T47D (cell line): ENCODE measurements around the gene CNNM1.
A peak's percentile ranks its signal among the peaks of the same experiment; 100 is the strongest.

Experiments
- DNase-seq, 2 experiments: peaks; one replicate each; pipeline versions ENCODE4 v3.0.0 to v3.0.0-alpha.2; 2011 to 2012; ENCODE audit warnings: low read depth in 1 of 2, low spot score in 1 of 2
- JUND ChIP-seq: IDR thresholded peaks from 2 replicates; pipeline ENCODE4 v1.6.1; 2012; ENCODE audit warnings: low read depth
- in situ Hi-C: cut with HindIII; loops from 2 replicates; pipeline ENCODE4 v1.10.0; 2016; ENCODE audit warnings: low sequenced_read_pairs, low pct_unique_long_range_greater_than_20kb

The CNNM1 gene

DNA sequence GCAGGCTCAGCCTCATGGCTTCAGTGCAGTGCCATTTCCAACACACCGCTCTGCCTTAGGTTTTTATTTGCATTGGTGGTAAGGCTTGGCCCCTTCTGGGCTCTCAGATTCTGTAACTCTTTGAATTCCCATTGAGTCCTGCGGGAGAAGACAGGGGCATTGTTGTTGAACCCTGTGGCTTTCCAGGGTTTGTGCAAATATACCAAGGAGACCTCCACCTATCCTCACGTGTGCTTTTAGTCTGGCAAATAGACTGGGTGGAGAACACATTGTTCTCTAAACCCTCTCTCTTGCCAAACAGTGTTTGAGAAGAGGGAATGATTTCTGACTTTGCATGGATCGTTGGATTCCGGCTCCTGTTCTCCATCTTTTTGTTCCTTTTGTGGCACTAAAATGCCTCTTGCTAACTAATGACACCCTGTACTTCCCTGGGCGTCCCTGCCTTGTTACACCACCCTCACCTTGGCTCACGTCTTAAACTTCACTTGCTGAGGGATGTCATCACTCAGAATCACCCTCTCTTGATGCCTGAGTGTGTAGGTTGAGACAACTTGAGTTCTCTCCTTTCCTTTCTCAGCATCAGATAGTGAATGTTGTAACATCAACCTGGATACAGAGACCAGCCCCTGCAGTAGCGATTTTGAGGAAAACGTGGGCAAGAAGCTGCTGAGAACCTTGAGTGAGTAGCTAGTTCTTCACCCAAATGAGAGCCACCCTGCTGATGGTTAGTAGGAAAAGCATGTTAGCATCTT is 60.7 kb downstream of the CNNM1 start:
- TF ChIP-seq JUND = no peak
- DNase-seq = no peak
- in situ Hi-C loops = no loop called here

DNA sequence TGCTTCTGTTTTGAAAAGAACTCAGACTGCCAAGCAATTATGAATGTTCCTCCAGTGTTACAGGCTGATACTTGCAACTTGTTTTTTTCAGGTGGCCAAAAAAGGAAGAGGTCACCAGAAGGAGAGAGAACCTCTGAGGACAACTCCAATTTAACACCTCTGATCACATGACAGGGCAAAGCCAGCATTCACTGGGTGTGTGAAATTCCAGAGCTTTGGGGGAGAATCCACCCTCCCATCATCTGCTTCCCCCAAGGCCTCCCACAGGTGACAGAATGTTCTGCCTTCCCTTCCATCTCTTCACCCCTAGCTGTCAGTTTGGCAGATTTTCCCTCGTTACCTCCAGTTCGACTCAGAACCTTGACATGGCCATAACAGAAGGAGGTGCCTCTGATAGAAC is 62.2 kb downstream of the CNNM1 start:
- TF ChIP-seq JUND = no peak
- in situ Hi-C loops = no loop called here
- DNase-seq = no peak

DNA sequence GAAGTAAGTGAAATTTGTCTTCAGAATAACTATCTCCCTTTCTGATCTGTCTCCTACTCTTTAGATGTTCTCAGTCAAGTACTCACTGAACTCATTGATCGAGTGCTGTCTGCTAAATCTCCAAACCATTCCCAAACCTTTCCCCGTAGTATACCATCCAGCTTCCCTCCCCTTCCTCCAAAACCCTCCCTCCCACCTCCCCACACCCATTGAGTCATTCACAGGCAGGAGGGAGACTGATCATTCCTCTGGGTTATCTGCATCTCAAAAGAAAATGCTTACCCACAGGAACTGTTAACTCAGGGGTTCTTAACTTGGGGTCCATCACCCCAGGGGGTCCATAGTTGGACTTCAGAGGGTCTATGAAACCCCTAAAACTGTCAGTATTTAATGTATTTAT is 63.9 kb downstream of the CNNM1 start:
- no peak for DNase-seq
- no peak for TF ChIP-seq JUND
- in situ Hi-C loops = no loop called here

DNA sequence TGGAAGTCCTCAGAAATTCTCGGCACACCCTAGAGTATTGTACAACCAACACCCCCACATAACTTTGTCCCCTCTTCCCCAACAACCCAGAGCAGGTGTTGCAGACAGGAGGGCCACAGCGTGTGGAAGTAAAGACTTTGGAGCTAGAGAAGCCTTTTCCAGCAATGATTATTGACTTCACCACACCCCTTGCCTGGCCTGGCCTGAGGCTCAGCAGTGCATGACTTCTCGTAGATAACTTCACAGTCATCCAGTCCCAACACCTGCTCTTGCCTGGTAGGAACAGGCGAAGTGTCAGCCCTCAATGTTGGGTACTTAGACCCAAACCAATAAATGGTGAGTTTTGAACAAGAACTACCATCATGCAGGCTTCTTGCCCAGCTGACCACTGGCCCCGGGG is 64.5 kb downstream of the CNNM1 start:
- in situ Hi-C loops = no loop called here
- no peak for DNase-seq
- TF ChIP-seq JUND = no peak

DNA sequence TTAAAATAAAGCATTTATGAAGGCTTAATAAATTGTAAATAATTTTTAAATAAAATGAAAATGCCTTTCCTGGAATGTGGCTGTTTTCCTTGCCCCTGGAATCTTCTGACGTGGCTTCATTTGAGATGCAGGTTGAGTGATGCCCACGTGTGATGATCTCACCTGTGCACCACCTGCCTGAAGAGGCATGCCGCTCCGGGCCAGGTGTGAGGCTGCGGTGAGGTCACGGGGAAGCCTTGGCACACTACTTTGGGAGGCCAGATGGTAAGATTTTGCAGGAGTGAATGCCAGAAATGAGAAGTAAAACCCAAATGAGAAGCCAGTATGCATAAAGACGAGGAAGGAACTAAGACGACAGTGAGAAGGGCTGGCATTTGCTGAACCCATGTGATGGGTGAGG is 65.1 kb downstream of the CNNM1 start:
- in situ Hi-C loops = no loop called here
- peak in 1 of 2 experiments; percentile 79 for DNase-seq
- TF ChIP-seq JUND = no peak

DNA sequence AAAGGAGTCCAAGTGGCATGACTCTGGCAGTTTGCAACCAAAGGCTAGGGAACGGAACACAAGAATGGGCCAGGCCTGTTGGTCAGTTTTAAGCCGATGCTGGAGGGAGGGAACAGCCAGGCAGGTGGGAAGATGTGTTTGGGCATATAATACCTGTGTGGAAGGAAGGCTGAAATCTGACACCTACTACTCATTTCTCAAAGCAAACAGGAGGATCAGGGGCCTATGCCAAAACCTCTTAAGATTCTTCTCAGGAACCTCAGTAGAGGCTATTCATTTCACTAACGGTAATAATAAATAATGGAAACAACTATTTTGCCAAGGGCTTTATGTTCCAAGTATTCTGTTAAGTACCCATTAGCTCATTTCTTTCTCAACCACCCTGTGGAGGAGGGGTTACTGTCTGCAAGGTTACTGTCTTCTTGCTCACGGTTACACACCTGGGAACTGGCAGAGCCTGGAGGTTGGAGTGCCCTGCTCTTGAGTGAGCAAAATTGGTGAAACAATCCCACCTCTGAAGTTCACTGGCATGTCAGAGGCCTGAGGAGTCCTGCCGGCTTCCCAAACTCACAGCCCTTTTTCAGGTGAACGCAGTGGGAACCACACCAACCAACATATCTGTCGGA is 65.7 kb downstream of the CNNM1 start:
- TF ChIP-seq JUND = no peak
- peak in 1 of 2 experiments; percentile 89 for DNase-seq
- in situ Hi-C loops = no loop called here

DNA sequence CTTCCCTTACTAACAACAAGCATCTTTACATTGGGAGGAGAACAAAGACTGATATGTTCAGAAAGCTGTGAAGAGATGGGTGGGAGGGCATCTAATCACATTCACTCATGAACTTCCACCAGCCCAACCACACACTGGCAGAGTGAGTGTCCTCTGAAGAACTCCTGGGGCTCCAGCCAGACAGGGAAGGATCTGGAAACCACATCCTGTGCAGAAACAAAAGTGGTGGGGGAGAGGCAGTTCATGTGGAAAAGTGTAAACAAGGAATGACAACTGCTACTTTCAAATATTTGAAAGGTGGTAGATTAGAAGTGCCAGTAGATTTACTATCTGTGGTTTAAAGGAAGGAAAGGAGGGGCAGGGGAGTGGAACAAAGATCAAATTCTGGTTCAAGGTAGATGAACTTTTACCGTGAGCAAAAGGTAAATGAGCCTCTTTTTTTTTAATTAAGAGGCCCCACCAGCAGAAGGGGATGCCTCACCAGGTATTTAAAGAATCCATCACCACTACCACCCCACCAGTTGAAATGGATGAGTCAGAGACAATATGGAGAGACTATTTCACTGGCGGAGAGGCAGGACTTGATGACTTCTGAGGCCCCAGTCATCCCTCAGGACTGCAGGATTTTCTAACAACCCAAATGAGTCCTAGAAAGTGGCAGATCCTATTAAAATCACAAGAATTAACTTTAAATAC is 66.7 kb downstream of the CNNM1 start:
- in situ Hi-C loops = no loop called here
- DNase-seq = peak in 1 of 2 experiments; percentile 80
- TF ChIP-seq JUND = no peak

DNA sequence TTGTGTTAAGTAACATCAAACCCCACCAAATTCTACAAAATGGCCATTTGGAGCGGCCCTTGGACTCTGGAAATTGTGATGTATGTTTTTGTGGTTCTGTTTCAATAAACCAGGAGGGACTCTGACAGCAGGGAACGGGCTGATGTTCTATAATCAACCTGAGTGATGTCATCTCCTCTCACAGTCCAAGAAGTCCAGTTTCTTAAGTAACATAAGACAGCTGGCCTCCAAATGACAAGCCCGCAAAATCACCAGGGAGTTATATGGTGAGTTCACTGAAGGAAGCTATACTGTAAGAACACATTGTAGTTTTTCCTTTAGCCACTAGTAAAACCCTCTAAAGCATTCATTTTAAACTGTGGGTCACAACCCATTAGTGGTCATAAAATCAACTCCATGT is 67.3 kb downstream of the CNNM1 start:
- no peak for DNase-seq
- TF ChIP-seq JUND = no peak
- in situ Hi-C loops = no loop called here

DNA sequence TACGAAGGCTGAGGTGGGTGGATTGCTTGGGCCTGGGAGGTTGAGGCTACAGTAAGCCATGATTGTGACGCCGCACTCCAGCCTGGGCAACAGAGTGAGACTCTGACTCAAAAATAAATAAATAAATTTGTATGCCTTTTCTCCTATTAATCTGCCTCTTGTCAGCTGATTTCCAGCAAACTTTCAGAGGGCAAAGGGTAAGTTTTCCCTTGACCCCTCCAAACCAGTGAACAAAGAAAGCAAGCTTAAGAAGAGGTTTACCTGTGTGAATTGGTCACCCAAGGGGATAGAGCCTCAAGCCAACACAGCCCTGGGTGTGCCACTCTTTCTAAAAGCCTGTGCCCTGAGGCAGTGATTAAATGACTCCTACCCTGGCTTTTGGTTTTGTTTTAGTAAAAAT is 70.5 kb downstream of the CNNM1 start:
- in situ Hi-C loops = no loop called here
- DNase-seq = no peak
- TF ChIP-seq JUND = no peak

DNA sequence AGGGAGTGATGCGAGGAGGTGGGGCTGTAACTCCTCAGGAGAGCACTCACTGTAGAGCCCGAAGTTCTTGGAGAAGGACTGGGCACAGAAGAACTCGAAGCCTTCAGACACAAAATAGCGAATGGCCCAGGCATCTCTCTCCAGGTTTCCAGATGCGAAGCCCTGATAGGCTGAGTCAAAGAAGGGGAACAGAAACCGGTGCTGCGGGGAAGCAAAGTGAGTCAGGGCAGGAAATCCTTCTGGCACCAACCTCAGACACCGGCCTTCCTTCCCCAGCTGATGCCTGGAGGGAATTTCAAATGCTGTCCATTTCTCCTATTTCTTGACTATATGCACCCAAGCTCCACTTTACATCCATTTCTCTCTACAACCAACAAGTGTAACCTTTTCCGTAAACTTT is 74.5 kb downstream of the CNNM1 start:
- no peak for TF ChIP-seq JUND
- DNase-seq = no peak

DNA sequence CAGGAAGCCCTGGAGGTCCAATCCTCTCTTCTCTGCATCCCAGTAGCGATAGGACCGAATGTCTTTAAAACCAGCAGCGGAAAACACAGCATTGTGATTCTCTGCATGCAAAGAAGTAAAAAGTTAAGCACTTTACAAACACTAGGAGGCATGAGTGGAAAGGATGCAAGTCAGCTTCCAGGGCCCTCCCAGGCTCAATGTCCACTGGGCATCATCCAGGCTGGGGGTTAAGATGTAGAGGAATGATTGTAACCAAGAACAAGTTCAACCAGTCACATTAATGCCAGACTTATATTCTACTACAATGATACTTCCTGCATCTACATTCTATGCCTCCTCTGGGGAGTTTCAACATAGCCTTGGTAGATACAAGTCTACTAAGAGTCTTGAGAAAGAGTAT is 77.0 kb downstream of the CNNM1 start:
- peak in 1 of 2 experiments; percentile 66 for DNase-seq
- in situ Hi-C loops = no loop called here
- TF ChIP-seq JUND = no peak

More for the DNA sequence above, 74.5 kb downstream of the CNNM1 start:
- in situ Hi-C loops = no loop called here

DNA sequence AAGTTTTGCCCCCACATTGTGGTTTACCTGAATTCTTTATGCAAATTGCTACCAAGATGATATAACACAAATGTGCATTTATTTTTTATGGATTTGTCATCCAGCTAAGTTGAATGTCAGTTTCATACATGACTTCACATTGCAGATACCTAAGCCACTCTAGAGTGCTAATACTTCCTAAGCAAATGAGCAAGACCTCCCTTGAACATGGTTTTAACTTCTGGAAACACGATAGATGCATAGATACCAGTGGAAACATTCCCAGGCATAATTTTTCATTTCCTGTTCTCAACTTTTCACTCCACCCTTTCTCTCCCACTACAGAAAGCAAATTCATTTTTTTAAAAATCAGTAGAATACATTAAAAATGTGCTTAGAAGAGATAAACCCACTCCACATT is 81.0 kb downstream of the CNNM1 start:
- in situ Hi-C loops = no loop called here

DNA sequence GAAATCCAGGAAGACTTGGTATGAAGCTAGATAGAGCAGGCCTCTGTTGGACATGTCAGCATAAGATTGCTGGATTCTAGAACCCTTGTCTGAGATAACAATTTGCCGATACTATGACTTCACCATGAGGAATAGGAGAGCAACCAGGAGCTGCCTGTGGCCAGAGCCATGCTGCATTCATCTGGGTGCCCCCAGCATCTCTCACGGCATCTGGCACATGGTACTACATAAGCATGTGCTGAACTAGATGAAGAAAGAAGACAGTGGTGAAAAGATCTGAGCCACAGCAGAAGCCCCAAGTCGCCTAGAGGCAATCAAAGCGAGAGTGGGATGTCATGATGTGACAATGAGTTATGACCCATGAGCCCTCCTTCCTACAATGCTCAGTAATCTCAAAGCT is 81.7 kb downstream of the CNNM1 start:
- in situ Hi-C loops = no loop called here
- TF ChIP-seq JUND = no peak
- DNase-seq = no peak

More for the DNA sequence above, 81.0 kb downstream of the CNNM1 start:
- TF ChIP-seq JUND = no peak
- no peak for DNase-seq
